ENCODE data around the gene WWTR1.

The WWTR1 gene

GRCh38 chr3:149702691-149703441, 45.0 kb upstream of the WWTR1 start:
- TF ChIP-seq TAF1 (IDR thresholded peaks at IDR 0.05; ENCODE audit: borderline replicate concordance, insufficient read depth, low read length): no peak
- TF ChIP-seq REST (IDR thresholded peaks at IDR 0.05; ENCODE audit: insufficient read depth in 1 of 2, low read depth in 2 of 2, low read length in 2 of 2): no peak
- no peak for TF ChIP-seq POLR2AphosphoS5 (IDR thresholded peaks at IDR 0.05; ENCODE audit: low read depth, low read length)
- TF ChIP-seq FOXP2 (optimal IDR thresholded peaks at IDR 0.05; ENCODE audit: borderline replicate concordance, extremely low read depth, extremely low read length, insufficient read depth): no peak
- TF ChIP-seq SIN3A (IDR thresholded peaks at IDR 0.05; ENCODE audit: borderline replicate concordance, insufficient read depth, low read length): no peak

DNA sequence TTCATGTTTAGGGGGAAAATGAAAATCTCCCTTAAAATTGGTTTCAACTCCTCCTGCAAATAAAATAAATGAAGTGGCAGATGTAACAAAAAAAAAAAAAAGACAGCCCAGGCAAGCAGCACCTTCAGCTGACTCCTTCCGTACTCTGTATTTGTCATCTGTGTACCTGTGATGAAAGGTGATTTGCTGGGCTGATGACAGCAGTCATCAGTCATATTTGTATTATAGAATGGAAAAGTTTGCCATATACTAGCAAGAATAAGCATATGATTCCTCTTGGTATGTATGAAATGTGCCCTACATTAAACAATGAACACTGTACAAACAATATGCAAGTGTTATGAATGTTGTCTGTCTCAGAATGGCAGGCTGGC, 44.1 kb upstream of the WWTR1 start:
- TF ChIP-seq REST (IDR thresholded peaks at IDR 0.05; ENCODE audit: insufficient read depth in 1 of 2, low read depth in 2 of 2, low read length in 2 of 2) (no peak), TAF1 (IDR thresholded peaks at IDR 0.05; ENCODE audit: borderline replicate concordance, insufficient read depth, low read length) (no peak), FOXP2 (optimal IDR thresholded peaks at IDR 0.05; ENCODE audit: borderline replicate concordance, extremely low read depth, extremely low read length, insufficient read depth) (no peak), SIN3A (IDR thresholded peaks at IDR 0.05; ENCODE audit: borderline replicate concordance, insufficient read depth, low read length) (no peak), POLR2AphosphoS5 (IDR thresholded peaks at IDR 0.05; ENCODE audit: low read depth, low read length) (no peak)

- no peak for TF ChIP-seq REST (IDR thresholded peaks at IDR 0.05; ENCODE audit: insufficient read depth in 1 of 2, low read depth in 2 of 2, low read length in 2 of 2)
Measured at GRCh38 chr3:149701206-149701976, 43.6 kb upstream of the WWTR1 start.

DNA sequence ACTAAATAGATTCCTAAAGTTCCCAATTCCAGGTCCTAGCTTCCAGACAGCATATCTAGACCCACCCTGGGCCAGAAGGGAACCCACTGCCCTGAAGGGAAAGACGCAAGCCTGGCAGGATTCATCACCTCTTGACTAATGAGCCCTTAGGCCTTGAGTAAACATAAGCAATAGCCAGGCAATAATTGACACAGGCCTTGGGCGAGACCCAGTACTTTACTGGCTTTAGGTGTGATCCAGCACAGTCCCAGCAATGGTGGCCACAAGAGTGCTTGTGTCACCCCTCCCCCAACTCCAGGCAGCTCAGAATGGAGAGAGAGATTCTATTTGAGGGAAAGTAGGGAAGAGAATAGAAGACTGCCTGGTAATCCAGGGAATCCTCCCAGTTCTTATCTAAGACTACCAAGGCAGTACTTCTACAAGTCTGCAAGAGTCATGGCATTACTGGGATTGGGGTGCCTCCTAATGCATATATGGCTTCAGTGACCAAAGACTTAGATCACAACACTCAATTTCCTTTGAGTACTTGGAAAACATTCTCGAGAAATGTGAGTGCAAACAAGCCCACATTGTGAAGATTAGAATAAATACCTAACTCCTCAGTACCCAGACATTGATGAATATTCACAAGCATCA, 30.4 kb upstream of the WWTR1 start:
- TF ChIP-seq SIN3A (IDR thresholded peaks at IDR 0.05; ENCODE audit: borderline replicate concordance, insufficient read depth, low read length) (no peak), TAF1 (IDR thresholded peaks at IDR 0.05; ENCODE audit: borderline replicate concordance, insufficient read depth, low read length) (no peak), POLR2AphosphoS5 (IDR thresholded peaks at IDR 0.05; ENCODE audit: low read depth, low read length) (no peak), FOXP2 (optimal IDR thresholded peaks at IDR 0.05; ENCODE audit: borderline replicate concordance, extremely low read depth, extremely low read length, insufficient read depth) (no peak), REST (IDR thresholded peaks at IDR 0.05; ENCODE audit: insufficient read depth in 1 of 2, low read depth in 2 of 2, low read length in 2 of 2) (no peak)

Data from PFSK-1 (cell line).